ENCODE results near the gene ACE. TPM values are rescaled to one million over a fixed set of nuclear protein-coding genes. Genes with fewer than 3 reads are reported as not detected.
A peak's percentile ranks its signal among the peaks of the same experiment; 100 is the strongest.

ACE gene
- total RNA-seq, 5 donors from 2014 or later (not counting 1 experiment from before 2014, with no cell fraction given), result 4.1 to 37.0 (median 12.8) TPM

DNA sequence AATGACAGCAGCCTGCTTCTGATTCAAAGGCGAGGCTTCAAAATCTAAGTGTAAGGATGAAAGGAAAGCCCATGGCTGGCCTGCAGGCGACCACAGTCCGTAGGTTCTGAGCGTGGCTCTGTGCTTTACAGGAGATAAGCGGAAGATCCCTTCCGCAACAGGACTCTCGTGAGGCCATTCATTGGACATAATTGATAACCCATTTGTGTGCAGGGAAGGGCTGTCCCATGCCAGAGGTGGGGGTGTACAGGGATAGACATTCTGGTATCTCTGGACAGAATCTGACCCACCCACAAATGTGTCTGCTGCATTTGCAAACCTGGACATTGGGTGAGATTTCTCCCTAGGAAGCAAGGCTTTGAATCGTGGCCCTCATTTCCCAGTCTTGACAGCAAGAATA lies 34.8 kb upstream of the ACE start:
- peaks cover 33 to 55% (median 39%) of the 10 kb centered on the region in 3 donors for H3K4me1 Mint-ChIP-seq
- DNase-seq (no peak), ATAC-seq (replicated peaks in 1 of 4) (no peak)
- no peaks in the 10 kb centered on the region for H3K27me3 Mint-ChIP-seq
- no peaks in the 10 kb centered on the region for H3K9me3 Mint-ChIP-seq
- H3K27me3 ChIP-seq (replicated peaks in 1 of 2; ENCODE audit: control insufficient read depth in 2 of 2, extremely low read depth in 1 of 2, insufficient read depth in 2 of 2, low read length in 1 of 2), result peaks cover 2 to 6% of the 10 kb centered on the region in 2 experiments
- H3K27ac ChIP-seq (ENCODE audit: low read length), result no peak overlapping the region
- H3K36me3 Mint-ChIP-seq, result no peaks in the 10 kb centered on the region
- H3K27ac Mint-ChIP-seq, result peak overlapping the region; percentile 87 to 95
- no peaks in the 10 kb centered on the region for H3K9me3 ChIP-seq
- 95% methylated on average over 6 of the region's 8 CpGs for WGBS (ENCODE audit: insufficient coverage)
- no peaks in the 10 kb centered on the region for H3K36me3 ChIP-seq (ENCODE audit: control insufficient read depth in 2 of 2, extremely low read depth in 1 of 2, insufficient read depth in 1 of 2, low read length in 1 of 2)
- no peak overlapping the region for H3K4me3 Mint-ChIP-seq
- ChIA-PET POLR2A (no interaction called here), CTCF (interaction anchor here (1.0 to 1.5 kb wide), 2 partner anchors 17 to 170 kb away, joined by 3 read pairs; no protein-coding TSS in a partner anchor)
- peaks cover 8 to 63% of the 10 kb centered on the region in 2 experiments for H3K4me1 ChIP-seq (ENCODE audit: control insufficient read depth in 1 of 2, extremely low read depth in 1 of 2, insufficient read depth in 2 of 2, low read length in 2 of 2)
- H3K4me3 ChIP-seq (ENCODE audit: control insufficient read depth in 1 of 2, extremely low read depth in 1 of 2, low read length in 1 of 2), result no peak overlapping the region

DNA sequence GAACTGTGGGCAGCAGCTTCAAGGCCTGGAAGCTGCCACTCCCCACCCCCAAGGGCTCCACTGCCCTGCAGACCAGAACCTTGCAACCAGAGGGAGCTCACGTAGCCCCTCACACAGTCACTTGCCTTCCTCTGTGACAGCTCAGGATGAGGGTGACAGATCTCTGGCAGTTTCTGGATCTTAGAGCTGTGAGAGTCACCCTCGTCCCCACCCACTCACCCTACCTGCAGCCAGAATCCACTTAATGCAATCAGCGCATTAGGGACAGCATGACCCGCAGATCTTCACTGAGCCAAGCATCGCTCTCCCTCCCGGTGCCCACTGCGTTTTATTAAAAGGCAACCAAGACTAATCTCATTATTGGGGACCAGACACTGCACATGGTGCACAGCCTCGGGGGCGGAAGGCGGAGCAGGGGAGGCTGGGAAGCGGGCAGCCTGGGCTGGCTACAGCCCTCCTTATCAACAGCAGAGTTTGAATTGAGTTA lies 34.3 kb upstream of the ACE start:
- DNase-seq, result peak in 1 of 35 experiments; percentile 38
- H3K27ac ChIP-seq (ENCODE audit: low read length), result no peak overlapping the region
- peaks cover 10 to 63% of the 10 kb centered on the region in 2 experiments for H3K4me1 ChIP-seq (ENCODE audit: control insufficient read depth in 1 of 2, extremely low read depth in 1 of 2, insufficient read depth in 2 of 2, low read length in 2 of 2)
- H3K4me3 ChIP-seq (ENCODE audit: control insufficient read depth in 1 of 2, extremely low read depth in 1 of 2, low read length in 1 of 2), result no peak overlapping the region
- Mint-ChIP-seq H3K27me3 (no peaks in the 10 kb centered on the region), H3K4me1 (peaks cover 38 to 59% (median 44%) of the 10 kb centered on the region in 3 donors), H3K27ac (peak overlapping the region; percentile 87 to 95), H3K36me3 (no peaks in the 10 kb centered on the region), H3K4me3 (no peak overlapping the region), H3K9me3 (no peaks in the 10 kb centered on the region)
- H3K9me3 ChIP-seq, result no peaks in the 10 kb centered on the region
- ATAC-seq (replicated peaks in 1 of 4), result no peak
- 91% methylated on average over 7 of the region's 11 CpGs for WGBS (ENCODE audit: insufficient coverage)
- ChIA-PET POLR2A (no interaction called here), CTCF (interaction anchor here (1.0 to 1.5 kb wide), 2 partner anchors 17 to 169 kb away, joined by 3 read pairs; no protein-coding TSS in a partner anchor)
- H3K27me3 ChIP-seq (replicated peaks in 1 of 2; ENCODE audit: control insufficient read depth in 2 of 2, extremely low read depth in 1 of 2, insufficient read depth in 2 of 2, low read length in 1 of 2), result peaks cover 2 to 6% of the 10 kb centered on the region in 2 experiments
- H3K36me3 ChIP-seq (ENCODE audit: control insufficient read depth in 2 of 2, extremely low read depth in 1 of 2, insufficient read depth in 1 of 2, low read length in 1 of 2), result no peaks in the 10 kb centered on the region

DNA sequence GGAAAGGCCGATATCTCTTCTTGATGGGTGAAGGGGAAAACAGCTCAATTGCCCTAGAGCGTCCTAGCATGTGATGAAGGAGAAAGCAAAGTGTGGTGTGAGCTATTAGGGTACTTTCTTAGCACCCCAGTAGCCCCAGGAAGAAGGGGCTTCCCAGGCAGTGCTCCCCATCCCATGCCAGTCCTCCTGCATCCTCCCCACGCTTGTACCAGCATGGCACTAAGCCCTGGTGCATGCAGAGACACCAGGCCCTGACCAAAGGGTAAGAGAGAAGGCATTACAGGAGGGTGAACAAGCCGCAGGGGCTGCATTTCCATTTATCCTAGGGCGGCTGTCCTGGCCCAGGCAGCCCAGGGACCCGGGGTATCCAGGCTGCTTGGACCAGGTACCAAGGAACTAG lies 33.8 kb upstream of the ACE start:
- Histone ChIP-seq H3K4me3 (ENCODE audit: control insufficient read depth in 1 of 2, extremely low read depth in 1 of 2, low read length in 1 of 2) (no peak overlapping the region), H3K27ac (ENCODE audit: low read length) (no peak overlapping the region), H3K9me3 (no peaks in the 10 kb centered on the region), H3K36me3 (ENCODE audit: control insufficient read depth in 2 of 2, extremely low read depth in 1 of 2, insufficient read depth in 1 of 2, low read length in 1 of 2) (no peaks in the 10 kb centered on the region), H3K4me1 (ENCODE audit: control insufficient read depth in 1 of 2, extremely low read depth in 1 of 2, insufficient read depth in 2 of 2, low read length in 2 of 2) (peaks cover 15 to 64% of the 10 kb centered on the region in 2 experiments), H3K27me3 (replicated peaks in 1 of 2; ENCODE audit: control insufficient read depth in 2 of 2, extremely low read depth in 1 of 2, insufficient read depth in 2 of 2, low read length in 1 of 2) (peaks cover 2 to 6% of the 10 kb centered on the region in 2 experiments)
- DNase-seq (no peak), ATAC-seq (replicated peaks in 1 of 4) (no peak)
- peak overlapping the region; percentile 87 to 95 for H3K27ac Mint-ChIP-seq
- no peaks in the 10 kb centered on the region for H3K36me3 Mint-ChIP-seq
- CTCF ChIA-PET, result interaction anchor here (1.0 to 2.5 kb wide), 3 partner anchors 8 to 169 kb away, joined by 3 to 11 read pairs (median 3); no protein-coding TSS in a partner anchor
- peaks cover 39 to 59% (median 45%) of the 10 kb centered on the region in 3 donors for H3K4me1 Mint-ChIP-seq
- no CpG with 5 or more reads among the region's 6 CpGs for WGBS (ENCODE audit: insufficient coverage)
- POLR2A ChIA-PET, result interaction anchor here in 1 of 2 donors (0.6 kb wide), 1 partner anchor 167 kb away, joined by 7 read pairs; no protein-coding TSS in a partner anchor
- H3K27me3 Mint-ChIP-seq, result no peaks in the 10 kb centered on the region
- H3K9me3 Mint-ChIP-seq, result no peaks in the 10 kb centered on the region
- no peak overlapping the region for H3K4me3 Mint-ChIP-seq

DNA sequence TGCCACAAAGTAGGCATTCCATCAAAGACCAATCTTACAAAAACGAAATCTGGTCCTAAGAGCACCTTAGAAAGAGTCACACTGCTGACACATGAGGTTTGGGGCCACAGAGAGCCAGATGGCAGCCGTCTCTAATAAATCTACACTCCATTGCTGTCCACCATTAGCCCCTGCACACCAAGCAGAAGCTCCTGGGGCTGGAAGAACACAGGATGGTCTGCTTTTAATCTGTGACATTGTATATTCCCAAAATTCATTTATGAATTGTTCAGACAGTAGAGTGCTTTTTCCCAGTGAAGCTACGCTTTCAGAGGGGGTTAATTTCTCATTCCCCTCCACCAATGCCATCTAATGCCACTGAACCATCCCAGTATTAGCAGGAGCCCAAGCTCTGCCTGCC lies 32.4 kb upstream of the ACE start:
- ATAC-seq (replicated peaks in 1 of 4), result no peak

DNA sequence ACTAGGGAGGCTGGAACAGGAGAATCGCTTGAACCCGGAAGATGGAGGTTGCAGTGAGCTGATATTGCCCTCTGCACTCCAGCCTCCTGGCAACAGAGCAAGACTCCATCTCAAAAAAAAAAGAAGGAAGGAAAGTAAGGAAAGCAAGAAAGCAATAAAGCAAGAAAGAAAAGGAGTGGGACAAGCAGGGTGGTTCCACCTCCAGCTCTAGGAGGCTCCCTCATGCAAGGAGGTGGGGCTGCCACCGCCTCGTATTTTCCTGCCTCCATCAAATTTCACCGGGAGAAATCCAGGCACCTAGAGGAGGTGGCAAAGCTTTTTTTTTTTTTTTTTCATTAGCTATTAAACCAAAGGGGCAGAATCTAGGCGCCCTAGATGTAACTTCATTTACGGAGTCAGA lies 31.8 kb upstream of the ACE start:
- peak overlapping the region; percentile 92 to 95 for H3K27ac Mint-ChIP-seq

More for the DNA sequence above, 32.4 kb upstream of the ACE start:
- Mint-ChIP-seq H3K4me3 (peak overlapping the region; percentile 70 to 82 (median 76)), H3K9me3 (no peaks in the 10 kb centered on the region), H3K4me1 (peaks cover 34 to 55% (median 39%) of the 10 kb centered on the region in 3 donors), H3K36me3 (no peaks in the 10 kb centered on the region), H3K27me3 (no peaks in the 10 kb centered on the region), H3K27ac (peak overlapping the region; percentile 92 to 95)
- POLR2A ChIA-PET, result no interaction called here
- Histone ChIP-seq H3K36me3 (ENCODE audit: control insufficient read depth in 2 of 2, extremely low read depth in 1 of 2, insufficient read depth in 1 of 2, low read length in 1 of 2) (no peaks in the 10 kb centered on the region), H3K27me3 (replicated peaks in 1 of 2; ENCODE audit: control insufficient read depth in 2 of 2, extremely low read depth in 1 of 2, insufficient read depth in 2 of 2, low read length in 1 of 2) (peaks cover 2 to 8% of the 10 kb centered on the region in 2 experiments), H3K4me3 (ENCODE audit: control insufficient read depth in 1 of 2, extremely low read depth in 1 of 2, low read length in 1 of 2) (no peak overlapping the region), H3K27ac (ENCODE audit: low read length) (peak overlapping the region; percentile 89), H3K9me3 (no peaks in the 10 kb centered on the region), H3K4me1 (ENCODE audit: control insufficient read depth in 1 of 2, extremely low read depth in 1 of 2, insufficient read depth in 2 of 2, low read length in 2 of 2) (peaks cover 15 to 51% of the 10 kb centered on the region in 2 experiments)
- CTCF ChIA-PET, result interaction anchor here in 1 of 2 donors (0.7 to 2.5 kb wide), 4 partner anchors 9 to 330 kb away, joined by 4 to 13 read pairs (median 9); partner anchors contain the start of genes DDX42 and MAP3K3
- 57% methylated on average over 1 of the region's 3 CpGs for WGBS (ENCODE audit: insufficient coverage)
- DNase-seq, result no peak

DNA sequence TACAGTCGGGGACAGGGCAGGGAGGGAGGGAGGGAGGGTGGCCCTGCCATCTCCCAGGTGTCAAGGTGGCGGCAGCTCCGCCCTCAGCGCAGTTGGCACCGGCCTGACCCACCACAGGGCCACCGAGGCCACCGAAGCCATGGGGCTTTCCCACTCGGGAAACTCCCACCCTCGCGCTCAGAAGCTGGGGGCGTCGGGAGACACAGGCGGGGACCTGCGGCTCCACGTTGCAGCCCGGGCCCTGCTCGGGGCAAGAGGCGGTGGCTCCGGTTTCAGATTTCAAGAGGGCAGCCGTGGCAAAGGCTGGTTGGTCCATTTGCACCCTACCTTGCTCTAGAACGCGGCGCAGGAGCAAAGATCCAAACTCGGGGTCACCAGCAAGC lies 31.3 kb upstream of the ACE start:
- Mint-ChIP-seq H3K9me3 (no peaks in the 10 kb centered on the region), H3K27me3 (no peaks in the 10 kb centered on the region), H3K36me3 (no peaks in the 10 kb centered on the region), H3K4me1 (peaks cover 31 to 53% (median 31%) of the 10 kb centered on the region in 3 donors), H3K4me3 (peak overlapping the region; percentile 70 to 82 (median 76)), H3K27ac (peak overlapping the region; percentile 92 to 95)
- Histone ChIP-seq H3K27me3 (replicated peaks in 1 of 2; ENCODE audit: control insufficient read depth in 2 of 2, extremely low read depth in 1 of 2, insufficient read depth in 2 of 2, low read length in 1 of 2) (peaks cover 2 to 13% of the 10 kb centered on the region in 2 experiments), H3K4me3 (ENCODE audit: control insufficient read depth in 1 of 2, extremely low read depth in 1 of 2, low read length in 1 of 2) (peak overlapping the region; percentile 38 to 59), H3K27ac (ENCODE audit: low read length) (peak overlapping the region; percentile 89), H3K4me1 (ENCODE audit: control insufficient read depth in 1 of 2, extremely low read depth in 1 of 2, insufficient read depth in 2 of 2, low read length in 2 of 2) (peaks cover 12 to 45% of the 10 kb centered on the region in 2 experiments), H3K9me3 (no peaks in the 10 kb centered on the region), H3K36me3 (ENCODE audit: control insufficient read depth in 2 of 2, extremely low read depth in 1 of 2, insufficient read depth in 1 of 2, low read length in 1 of 2) (no peaks in the 10 kb centered on the region)
- peak; percentile 14 to 82 (median 22) for ATAC-seq (replicated peaks in 1 of 4)
- POLR2A ChIA-PET, result interaction anchor here in 1 of 2 donors (0.6 kb wide), 1 partner anchor 12 kb away, joined by 4 read pairs; no protein-coding TSS in a partner anchor
- CTCF ChIA-PET, result interaction anchor here in 1 of 2 donors (0.5 to 2.5 kb wide), 8 partner anchors 9 to 476 kb away, joined by 3 to 13 read pairs (median 4); partner anchors contain the start of gene MAP3K3
- peak in 34 of 35 experiments; percentile 21 to 88 (median 67) for DNase-seq
- 8% methylated on average over 23 of the region's 24 CpGs for WGBS (ENCODE audit: insufficient coverage)

More for the DNA sequence above, 31.8 kb upstream of the ACE start:
- ChIA-PET CTCF (interaction anchor here in 1 of 2 donors (0.5 to 2.5 kb wide), 9 partner anchors 8 to 476 kb away, joined by 3 to 13 read pairs (median 4); partner anchors contain the start of genes DDX42 and MAP3K3), POLR2A (interaction anchor here in 1 of 2 donors (0.6 kb wide), 1 partner anchor 12 kb away, joined by 4 read pairs; no protein-coding TSS in a partner anchor)
- Mint-ChIP-seq H3K36me3 (no peaks in the 10 kb centered on the region), H3K4me3 (peak overlapping the region; percentile 70 to 82 (median 76)), H3K27me3 (no peaks in the 10 kb centered on the region), H3K9me3 (no peaks in the 10 kb centered on the region), H3K4me1 (peaks cover 31 to 54% (median 33%) of the 10 kb centered on the region in 3 donors)
- Histone ChIP-seq H3K27me3 (replicated peaks in 1 of 2; ENCODE audit: control insufficient read depth in 2 of 2, extremely low read depth in 1 of 2, insufficient read depth in 2 of 2, low read length in 1 of 2) (peaks cover 2 to 8% of the 10 kb centered on the region in 2 experiments), H3K4me1 (ENCODE audit: control insufficient read depth in 1 of 2, extremely low read depth in 1 of 2, insufficient read depth in 2 of 2, low read length in 2 of 2) (peaks cover 13 to 45% of the 10 kb centered on the region in 2 experiments), H3K9me3 (no peaks in the 10 kb centered on the region), H3K27ac (ENCODE audit: low read length) (peak overlapping the region; percentile 89), H3K4me3 (ENCODE audit: control insufficient read depth in 1 of 2, extremely low read depth in 1 of 2, low read length in 1 of 2) (peak overlapping the region in 1 of 2 donors; percentile 59), H3K36me3 (ENCODE audit: control insufficient read depth in 2 of 2, extremely low read depth in 1 of 2, insufficient read depth in 1 of 2, low read length in 1 of 2) (no peaks in the 10 kb centered on the region)
- no peak for DNase-seq
- no peak for ATAC-seq (replicated peaks in 1 of 4)
- WGBS (ENCODE audit: insufficient coverage), result no CpG with 5 or more reads among the region's 7 CpGs

Measured in T-cell (primary cell).